ENCODE results near the gene PLEKHD1.
"Not testable (repeated sequence)": the region's sequence is repeated elsewhere in the genome, so short reads cannot be mapped to it uniquely, and the experiment has no call there.

GRCh38 chr14:69498286-69498685 is 13.8 kb downstream of the PLEKHD1 start:
- not testable (repeated sequence) for TF ChIP-seq CTCF, POLR2A (IDR thresholded peaks at IDR 0.05)

All from ovary (tissue), 3 donors.